Activated CD8-positive, alpha-beta memory T cell treated with anti-CD3 and anti-CD28 coated beads for 1 hour (primary cell): ENCODE measurements around the gene RBM47.

Experiments
- DNase-seq, 2 donors: peaks; one replicate each; pipeline ENCODE4 v3.0.0-alpha.2; 2020; ENCODE audit warnings: low read depth in 1 of 2; ENCODE audit errors: extremely low read depth in 1 of 2

The RBM47 gene

DNA sequence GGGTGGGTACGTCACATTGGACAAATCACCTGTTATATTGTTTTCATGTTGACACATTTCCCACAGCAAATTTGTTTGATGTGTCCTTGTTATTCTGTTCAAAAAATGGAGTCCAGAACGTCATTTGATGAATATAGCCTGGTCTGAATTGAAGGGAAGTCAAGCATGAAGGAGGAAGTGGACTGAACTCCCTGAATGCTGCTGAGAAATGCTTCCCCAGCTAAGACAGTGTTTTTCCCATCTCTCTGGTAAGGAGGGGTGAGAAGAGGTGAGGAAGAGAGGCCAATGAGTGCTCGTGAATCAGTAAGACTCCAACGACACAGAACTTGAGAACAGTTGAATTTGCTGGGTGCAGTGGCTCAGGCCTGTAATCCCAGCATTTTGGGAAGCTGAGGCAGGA, 127.4 kb downstream of the RBM47 start:
- DNase-seq: no peak

DNA sequence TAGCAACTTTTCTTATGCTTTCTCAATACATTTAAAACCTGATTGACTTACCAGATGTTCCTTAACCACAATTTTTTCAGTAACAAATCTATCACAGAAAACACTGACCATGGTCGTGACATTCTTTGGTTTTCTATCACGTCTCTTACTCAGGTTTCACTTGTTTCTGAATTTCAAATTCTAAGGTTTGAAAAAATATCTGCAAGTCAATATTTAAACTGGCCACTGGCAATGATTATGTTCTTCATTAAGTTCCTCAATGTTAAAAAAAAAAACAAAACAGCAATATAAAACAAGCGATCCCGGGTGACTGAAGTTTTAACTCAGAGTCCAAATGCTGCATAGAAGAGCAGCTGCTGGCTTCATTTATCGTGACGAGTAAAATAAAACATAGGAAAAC, 128.9 kb downstream of the RBM47 start:
- no peak for DNase-seq

DNA sequence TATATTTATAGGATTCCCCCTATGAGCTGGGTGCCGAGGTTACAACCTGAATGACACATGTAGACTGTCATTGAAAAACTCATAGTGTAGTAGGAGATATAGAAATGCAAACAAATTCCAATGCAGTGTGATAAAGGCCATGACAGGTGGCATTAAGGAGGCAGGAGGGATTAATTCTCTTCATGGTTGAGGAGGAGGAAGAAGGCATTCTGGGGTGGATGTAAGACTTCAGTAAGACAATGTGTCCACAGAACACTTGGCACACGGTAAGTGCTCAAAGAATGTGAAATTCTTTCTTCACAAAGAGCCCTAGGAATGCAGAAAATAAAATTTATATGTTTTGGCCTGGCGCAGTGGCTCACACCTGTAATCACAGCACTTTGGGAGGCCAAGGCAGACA, 136.5 kb downstream of the RBM47 start:
- DNase-seq: no peak

DNA sequence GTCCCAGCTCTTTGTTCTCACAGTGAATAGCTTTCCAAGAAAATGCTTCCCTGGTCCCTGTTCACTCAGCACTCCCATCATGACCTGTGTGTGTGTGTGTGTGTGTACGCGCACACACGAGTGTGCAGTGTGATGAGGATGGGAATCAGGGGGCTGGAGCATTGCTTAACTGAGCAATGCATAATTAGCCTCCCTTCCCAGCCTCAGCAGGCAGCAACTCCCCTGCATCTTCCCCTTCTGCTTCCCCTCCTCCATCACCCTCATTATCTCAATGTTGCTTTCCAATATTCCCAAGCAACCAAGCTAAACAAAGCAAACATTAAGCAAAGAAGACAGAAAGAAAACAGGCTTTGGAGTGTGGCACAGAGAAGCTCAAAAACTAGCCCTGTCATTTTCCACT, 137.0 kb downstream of the RBM47 start:
- no peak for DNase-seq

DNA sequence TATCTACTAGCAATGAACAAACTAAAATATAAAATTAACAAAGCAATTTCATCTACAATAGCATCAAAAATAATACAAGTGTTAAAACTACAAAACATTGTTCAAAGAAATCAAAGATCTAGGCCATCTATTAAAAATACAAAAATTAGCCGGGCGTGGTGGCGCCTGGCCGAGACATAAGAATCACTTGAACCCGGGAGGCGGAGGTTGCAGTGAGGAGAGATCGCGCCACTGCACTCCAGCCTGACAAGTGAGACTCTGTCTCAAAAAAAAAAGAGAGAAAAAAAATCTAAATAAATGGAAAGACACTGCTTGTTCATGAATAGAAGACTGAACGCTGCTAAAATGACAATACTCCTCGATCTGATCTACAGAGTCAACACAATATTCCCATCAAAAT, 139.2 kb downstream of the RBM47 start:
- DNase-seq: no peak

DNA sequence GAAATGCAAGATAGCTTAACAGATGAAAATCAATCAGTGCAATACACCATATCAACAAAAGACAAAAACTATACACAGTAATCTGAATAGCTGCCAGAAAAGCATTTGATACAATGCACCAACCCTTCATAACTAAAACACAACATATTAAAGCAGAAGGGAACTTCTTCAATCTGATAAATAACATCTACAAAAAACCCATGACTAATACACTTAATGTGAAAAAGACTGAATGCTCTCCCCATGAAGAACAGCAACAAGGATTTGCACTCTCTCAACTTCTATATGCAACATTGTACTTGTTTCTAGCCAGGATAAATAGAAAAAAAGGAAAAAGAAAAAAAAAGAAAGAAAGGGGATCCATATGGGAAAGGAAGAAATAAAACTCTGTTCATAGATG, 139.7 kb downstream of the RBM47 start:
- no peak for DNase-seq

DNA sequence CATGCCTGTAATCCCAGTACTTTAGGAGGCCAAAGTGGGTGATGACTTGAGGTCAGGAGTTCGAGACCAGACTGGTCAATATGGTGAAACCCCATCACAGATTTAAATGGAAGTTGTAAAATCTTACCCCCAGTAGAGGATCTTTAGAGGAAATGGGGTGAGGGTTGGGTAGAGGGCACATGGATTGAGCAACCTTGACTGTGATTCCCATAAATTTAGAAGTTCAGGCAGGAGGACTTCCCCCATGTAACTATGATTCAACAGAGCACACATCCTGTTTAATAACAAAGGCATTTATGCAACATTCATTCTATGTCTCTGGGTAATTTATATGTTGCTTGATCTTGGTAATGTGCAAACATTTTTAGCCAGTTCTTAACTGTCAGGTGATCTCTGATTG, 143.1 kb downstream of the RBM47 start:
- DNase-seq: no peak

DNA sequence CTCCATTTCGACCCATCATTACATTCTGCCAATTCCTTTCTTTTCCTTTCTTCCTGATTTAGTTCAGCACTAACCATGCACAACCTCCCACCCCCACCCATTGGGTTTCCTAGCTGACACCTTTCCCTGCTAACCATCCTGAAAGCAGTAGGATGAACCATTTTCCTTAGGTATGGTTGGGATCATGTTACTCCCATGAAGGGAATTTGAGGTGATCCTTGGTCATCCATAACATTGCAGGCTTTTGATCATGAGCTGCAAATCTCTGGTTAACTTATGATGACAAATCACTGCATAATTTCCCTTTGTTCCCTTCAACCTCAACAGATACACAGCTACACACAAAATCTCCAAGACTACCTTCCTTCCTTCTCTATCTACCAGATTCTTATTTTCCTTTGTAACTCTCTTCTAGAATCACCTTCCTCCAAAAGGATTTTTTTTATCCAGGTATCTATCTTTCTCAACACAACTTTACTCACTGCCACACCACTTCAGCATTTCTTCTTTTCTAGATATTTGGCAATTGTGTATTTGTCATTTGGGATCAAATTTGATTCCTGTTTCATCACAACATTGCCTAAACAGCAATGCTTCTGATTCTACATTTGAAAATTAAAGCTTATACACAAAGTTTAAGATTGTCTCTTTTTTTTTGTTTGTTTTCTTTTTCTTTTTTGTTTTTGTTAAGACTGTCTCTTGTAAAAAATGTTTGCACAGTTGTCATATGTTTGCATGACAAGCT, 145.1 kb downstream of the RBM47 start:
- no peak for DNase-seq

DNA sequence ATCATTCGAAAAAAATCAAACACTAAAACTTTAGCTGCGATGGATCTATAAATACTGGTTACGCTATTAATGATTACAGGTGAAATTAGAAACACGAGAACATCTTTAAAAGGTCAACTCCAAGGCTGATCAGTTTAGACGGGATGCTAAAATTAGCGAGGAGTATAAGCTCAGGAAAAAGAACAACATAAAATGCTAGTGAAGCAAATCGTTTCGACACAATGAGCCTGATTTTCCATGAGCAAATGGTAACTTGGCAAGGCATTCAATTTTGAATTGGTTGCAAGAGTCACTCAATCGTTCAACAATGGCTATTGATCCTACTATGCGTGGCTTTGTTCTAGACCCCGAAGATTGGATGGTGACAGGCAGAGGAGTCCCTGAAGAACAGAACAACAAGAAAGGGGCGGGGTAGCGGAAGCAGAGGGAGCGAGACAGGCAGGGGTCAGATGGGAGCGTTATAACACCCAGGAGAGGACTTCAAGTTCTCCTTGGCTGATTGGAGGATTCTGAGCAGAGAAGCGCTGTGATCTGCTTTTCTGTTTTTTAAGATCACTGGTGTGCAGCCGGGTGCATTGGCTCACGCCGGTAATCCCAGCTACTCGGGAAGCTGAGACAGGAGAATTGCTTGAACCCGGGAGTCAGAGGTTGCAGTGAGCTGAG, 146.5 kb downstream of the RBM47 start:
- DNase-seq: no peak

DNA sequence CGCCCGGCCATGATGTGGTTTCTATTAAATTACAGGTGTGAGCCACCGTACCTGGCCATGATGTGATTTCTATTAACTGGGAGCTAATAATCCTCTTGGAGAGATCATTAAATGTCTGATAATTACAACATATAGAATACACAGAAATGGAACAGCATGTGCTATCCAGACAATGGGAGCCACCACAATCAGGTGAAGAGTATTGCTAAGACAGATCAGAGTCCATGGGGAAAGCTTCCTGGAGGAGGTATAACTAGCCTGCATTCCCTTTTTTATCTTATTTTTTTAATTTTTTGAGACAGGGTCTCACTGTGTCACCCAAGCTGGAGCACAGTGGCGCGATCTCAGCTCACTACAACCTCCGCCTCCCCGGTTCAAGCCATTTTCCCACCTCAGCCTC, 147.7 kb downstream of the RBM47 start:
- DNase-seq: no peak

DNA sequence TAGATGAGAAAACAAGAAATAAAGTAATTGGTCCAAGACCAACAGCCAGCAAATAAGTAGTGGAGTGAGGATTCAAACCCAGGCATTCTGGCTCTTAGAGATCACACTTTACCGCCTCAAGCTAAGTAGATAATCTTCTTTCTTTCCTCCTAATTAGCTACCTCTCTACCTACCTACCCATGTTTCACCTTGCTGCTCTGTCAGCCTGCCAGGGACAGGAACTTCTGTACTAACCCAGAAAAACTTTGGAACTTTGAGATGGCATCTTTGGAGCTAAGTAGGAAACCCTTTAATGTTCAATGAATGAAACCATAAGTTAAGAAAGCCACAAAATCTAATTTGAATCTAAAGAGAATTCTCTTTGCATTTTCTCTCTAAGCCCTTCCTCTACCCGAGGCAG, 149.4 kb downstream of the RBM47 start:
- no peak for DNase-seq

DNA sequence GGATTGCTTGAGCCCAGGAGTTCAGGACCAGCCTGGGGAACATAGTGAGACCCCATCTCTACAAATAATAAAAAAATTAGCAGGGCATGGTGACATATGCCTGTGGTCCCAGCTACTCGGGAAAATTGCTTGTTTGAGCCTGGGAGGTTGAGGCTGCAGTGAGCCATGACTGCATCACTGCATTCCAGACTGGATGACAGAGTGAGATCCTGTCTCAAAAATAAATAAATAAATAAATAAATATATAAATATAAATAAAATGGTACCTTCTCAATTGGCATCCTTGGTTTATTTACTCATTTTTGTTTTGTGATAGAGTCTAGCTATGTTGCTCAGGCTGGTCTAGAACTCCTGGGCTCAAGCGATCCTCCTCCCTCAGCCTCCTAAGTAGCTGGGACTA, 150.3 kb downstream of the RBM47 start:
- DNase-seq: no peak

DNA sequence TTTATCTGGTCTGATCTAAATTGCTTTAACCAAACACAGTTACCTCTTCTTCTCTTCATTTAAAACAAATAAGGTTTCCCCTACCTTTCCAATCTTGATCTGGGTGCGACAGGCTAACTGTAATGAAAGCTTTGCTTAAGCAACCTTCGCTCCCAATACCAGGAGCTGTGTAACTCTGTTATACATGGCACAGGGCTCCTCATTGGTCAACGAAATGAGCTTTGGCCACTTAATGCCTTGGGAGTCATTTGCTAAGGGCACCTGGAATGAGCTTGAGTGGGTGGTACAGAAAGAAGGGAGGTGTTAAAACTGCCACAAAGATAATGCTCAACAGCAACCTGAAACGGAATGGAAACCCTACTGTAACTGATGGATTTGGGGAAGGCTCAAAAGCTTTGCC, 154.1 kb downstream of the RBM47 start:
- DNase-seq: no peak

DNA sequence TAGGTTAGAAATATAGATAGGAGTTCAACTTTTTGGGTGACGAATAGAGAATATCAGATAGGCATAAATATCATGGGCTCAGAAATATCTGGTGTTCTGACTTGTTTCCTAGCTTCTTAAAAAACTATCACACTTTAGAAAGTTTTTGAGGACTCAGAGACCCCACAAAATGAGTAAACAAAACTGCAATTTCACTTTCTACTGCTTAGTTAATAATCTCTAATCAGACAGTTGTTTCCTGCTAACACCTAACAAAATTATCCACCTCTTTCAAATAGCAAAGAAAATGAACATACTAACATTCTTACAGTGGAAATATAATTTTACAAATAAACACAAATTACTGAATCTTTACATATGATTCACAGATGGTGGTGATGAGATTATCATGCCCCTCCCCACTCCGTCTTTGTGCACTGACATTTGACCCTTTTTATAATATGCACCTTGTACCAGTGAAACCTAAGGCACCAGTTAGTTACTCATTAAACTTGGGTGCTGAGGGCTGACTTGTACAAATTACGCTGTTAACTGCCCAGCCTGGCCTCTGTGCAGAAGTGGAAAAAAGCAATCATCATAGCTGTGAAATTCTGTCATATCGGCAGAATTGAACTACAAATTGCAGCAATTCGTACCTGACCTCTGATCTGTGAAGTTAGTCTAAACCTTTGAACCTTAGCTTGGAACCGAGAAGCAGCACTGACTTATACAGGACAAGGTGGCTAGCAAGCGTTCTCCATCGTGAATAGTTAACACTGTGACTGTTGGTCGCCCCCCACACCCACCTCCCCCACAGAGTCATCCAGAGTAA, 155.9 kb downstream of the RBM47 start:
- no peak for DNase-seq

DNA sequence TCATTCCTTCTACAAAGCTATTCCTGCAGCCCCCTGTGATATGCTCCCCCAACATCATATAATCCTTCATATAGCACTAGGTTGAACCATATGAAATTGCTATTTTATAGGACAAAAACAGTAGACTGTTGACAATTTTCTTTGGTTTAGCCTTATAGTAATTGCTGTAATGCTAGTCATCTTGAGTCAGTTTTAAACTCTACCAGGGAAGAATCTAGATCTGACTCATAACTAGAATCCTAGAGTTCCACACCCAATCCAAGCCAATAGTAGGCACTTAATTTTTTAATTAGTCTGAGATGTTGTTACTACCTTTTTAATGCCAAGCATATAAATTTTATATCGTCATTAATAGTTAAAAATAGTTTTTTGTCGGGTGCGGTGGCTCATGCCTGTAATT, 157.7 kb downstream of the RBM47 start:
- no peak for DNase-seq

DNA sequence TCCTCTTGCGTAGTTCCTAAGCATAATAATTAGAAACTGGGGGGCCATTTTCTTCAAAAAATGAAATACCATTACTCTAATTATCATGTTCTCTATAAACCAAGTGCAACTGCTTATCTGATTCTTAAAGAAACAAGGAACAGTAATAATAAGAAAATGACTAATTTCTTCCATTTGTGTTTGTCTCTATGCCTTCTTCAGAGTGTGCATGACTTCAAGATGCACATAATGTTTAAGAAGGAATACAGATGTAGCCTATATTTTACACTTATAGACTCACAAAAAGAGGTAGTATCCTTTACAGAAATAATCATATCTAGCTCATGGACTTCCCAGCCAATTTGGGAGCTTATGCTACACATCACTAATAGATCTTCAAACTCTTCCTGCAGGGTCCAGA, 162.9 kb downstream of the RBM47 start:
- DNase-seq: no peak

DNA sequence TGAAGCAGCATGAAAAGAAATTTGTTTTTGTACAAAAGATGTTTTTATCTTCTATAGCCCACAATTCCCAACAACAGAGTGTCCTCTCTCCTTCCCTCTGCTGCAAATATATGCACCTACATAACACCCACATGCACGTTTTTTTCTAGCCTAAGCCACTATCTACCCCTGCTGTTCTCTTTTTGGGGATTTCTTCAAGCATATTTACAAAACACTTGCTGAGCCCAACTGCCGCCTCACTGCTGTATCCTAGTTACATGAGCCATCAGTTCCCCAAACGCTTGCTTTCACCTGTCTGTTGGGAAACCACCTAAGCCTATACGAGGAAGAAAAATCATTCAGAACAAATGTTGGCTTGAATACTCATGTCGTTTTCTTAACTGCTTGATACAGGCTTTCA, 167.3 kb downstream of the RBM47 start:
- no peak for DNase-seq

DNA sequence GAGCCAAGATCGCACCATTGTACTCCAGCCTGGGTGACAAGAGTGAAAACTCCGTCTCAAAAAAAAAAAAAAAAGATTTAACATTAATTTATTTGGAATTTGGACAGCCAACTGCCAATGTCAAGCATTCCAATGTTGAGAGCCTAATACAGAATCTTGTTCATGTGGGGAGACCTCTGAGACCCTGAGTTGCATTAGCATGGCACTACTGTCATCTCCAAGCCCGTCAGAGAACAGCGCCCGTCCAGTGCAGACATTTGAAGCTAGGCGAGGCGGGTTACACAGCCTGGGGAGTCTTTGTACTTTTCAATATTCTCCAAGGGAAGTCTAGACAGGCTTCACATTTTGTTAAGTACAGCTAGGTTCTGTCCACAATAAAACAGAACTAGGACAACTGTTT, 167.8 kb downstream of the RBM47 start:
- no peak for DNase-seq

DNA sequence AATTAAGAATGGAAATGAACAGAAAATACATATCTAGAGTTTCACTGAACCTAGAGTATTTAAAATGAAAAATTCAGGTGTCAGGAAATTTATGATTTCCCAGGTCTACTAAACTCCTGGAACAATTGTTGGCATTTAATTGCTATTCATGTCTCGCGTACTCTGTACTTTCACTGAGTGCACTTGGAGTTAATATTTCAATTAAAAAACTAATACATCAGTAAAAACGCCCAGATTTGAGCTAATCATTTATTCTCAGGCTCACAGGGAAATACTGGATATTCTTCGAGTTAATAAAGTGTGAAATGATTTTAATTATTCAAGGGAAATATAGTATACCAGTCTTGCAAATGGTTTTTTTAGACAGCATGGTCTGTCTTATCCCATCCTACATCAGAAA, 168.6 kb downstream of the RBM47 start:
- DNase-seq: no peak

DNA sequence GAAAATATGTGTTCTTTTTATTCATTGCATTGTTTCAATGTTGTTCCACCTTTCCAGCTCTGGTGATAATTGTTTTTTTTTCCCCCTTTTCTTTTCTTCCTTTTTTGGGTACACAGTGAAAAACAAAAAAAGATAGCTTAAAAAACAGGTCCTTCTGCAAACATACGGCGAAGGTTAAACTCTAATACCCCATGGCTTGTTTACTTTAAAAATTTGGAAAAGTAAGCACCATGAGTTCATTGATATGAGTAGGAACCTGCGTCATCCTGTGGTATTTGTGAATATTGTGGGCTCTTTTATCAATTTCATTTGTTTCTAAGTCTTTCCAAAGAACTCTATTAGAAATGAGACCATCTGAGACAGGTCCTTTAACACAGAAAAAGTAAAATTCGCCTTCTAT, 171.0 kb downstream of the RBM47 start:
- DNase-seq: no peak

DNA sequence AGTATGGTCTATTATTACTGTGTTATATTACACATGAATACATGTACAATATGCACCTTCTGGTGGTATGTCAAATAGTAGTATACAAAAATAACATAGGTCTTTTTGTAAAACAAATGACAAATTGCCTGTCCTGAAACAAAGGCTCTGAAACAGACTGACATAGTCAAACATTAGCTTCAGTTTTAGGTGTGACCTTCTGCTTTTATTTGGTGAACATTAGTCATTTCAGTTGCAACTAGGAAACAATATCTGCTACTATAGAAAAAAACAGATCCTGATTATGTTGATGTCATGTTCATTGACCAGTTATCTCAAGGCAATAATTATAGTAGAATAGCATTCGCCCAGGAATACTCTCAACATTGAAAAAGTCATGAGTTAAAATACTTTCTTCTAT, 171.6 kb downstream of the RBM47 start:
- no peak for DNase-seq

DNA sequence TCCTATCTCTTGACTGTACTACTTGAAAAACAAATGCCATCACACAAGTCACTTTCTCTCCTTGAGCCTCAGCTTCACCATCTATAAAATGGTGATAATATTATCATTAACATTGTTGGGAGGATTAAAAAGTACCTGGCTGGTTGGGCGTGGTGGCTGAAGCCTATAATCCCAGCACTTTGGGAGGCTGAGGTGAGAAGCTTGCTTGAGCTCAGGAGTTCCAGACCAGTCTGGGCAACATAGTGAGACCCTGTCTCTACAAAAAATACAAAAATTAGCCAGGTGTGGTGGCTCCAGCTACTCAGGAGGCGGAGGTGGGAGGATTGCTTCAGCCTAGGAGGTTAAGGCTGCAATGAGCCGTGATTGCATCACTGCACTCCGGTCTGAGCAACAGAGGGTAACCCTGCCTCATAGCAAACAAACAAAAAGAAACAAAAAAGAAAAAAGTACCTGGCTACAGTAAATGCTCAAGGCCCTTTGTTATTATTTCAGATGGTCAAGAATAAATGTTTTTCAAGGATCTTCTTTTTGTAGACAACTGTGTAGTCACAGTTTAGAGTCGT, 174.2 kb downstream of the RBM47 start:
- no peak for DNase-seq
